Neural crest cell (in vitro differentiated cells): ENCODE results near the gene NR5A2. TPM values are rescaled to one million over a fixed set of nuclear protein-coding genes. Genes with fewer than 3 reads are reported as not detected.

Experiments used
- DNase-seq: peaks from one replicate; pipeline ENCODE4 v3.0.0; 2021; ENCODE audit warnings: low read depth, mixed read lengths, low spot score
- H3K27ac Mint-ChIP-seq: one replicate; pipeline ENCODE4 v1.8.0; 2021; ENCODE audit warnings: mild to moderate bottlenecking, mixed read lengths; ENCODE audit not compliant: unreplicated experiment
- H3K27me3 Mint-ChIP-seq: 2 replicates; pipeline ENCODE4 v1.8.0; 2021; ENCODE audit warnings: low read depth, mild to moderate bottlenecking, mixed read lengths
- H3K36me3 Mint-ChIP-seq: 2 replicates; pipeline ENCODE4 v1.8.0; 2021; ENCODE audit warnings: low read depth, mild to moderate bottlenecking, mixed read lengths
- H3K4me1 Mint-ChIP-seq: 2 replicates; pipeline ENCODE4 v1.8.0; 2021; ENCODE audit warnings: mixed read lengths
- H3K4me3 Mint-ChIP-seq: one replicate; pipeline ENCODE4 v1.8.0; 2021; ENCODE audit warnings: mild to moderate bottlenecking, mixed read lengths
- H3K9me3 Mint-ChIP-seq: 2 replicates; pipeline ENCODE4 v1.8.0; 2021; ENCODE audit warnings: mixed read lengths
- CTCF ChIP-seq: fragments of 200-600 bp; sonication (generic); conservative IDR thresholded peaks from 2 replicates; pipeline ENCODE4 v1.5.0; 2021; ENCODE audit warnings: antibody characterized with exemption, mild to moderate bottlenecking
- total RNA-seq: library from RNA; stranded (reverse); gene quantifications from 2 replicates; pipeline ENCODE4 v1.2.1, GENCODE V29; 2021

Gene NR5A2
- total RNA-seq, 1 donor from 2014 or later, result not detected

- Mint-ChIP-seq H3K27me3 (peaks cover 69% of the 10 kb centered on the region), H3K4me1 (peaks cover 25% of the 10 kb centered on the region), H3K27ac (no peak overlapping the region), H3K4me3 (peak overlapping the region; percentile 36), H3K9me3 (no peaks in the 10 kb centered on the region), H3K36me3 (no peaks in the 10 kb centered on the region)
- TF ChIP-seq CTCF, result no peak
- DNase-seq, result no peak
Observed at GRCh38 chr1:200042552-200043335, 15.2 kb downstream of the NR5A2 start.

- Mint-ChIP-seq H3K4me1 (peaks cover 24% of the 10 kb centered on the region), H3K9me3 (no peaks in the 10 kb centered on the region), H3K27me3 (peaks cover 73% of the 10 kb centered on the region), H3K27ac (no peak overlapping the region), H3K4me3 (peak overlapping the region; percentile 36), H3K36me3 (no peaks in the 10 kb centered on the region)
- TF ChIP-seq CTCF, result no peak
- no peak for DNase-seq
Observed at GRCh38 chr1:200043336-200043668, 15.8 kb downstream of the NR5A2 start.

- no peak overlapping the region for H3K4me3 Mint-ChIP-seq
- no peaks in the 10 kb centered on the region for H3K9me3 Mint-ChIP-seq
- no peaks in the 10 kb centered on the region for H3K36me3 Mint-ChIP-seq
- no peak for DNase-seq
- peaks cover 14% of the 10 kb centered on the region for H3K4me1 Mint-ChIP-seq
- no peak for TF ChIP-seq CTCF
- no peak overlapping the region for H3K27ac Mint-ChIP-seq
- peaks cover 71% of the 10 kb centered on the region for H3K27me3 Mint-ChIP-seq
Observed at GRCh38 chr1:200046115-200046514, 18.6 kb downstream of the NR5A2 start.

GRCh38 chr1:200048244-200048643 is 20.7 kb downstream of the NR5A2 start:
- TF ChIP-seq CTCF, result no peak
- H3K27ac Mint-ChIP-seq, result no peak overlapping the region
- peaks cover 57% of the 10 kb centered on the region for H3K27me3 Mint-ChIP-seq
- H3K4me3 Mint-ChIP-seq, result no peak overlapping the region
- H3K36me3 Mint-ChIP-seq, result no peaks in the 10 kb centered on the region
- DNase-seq, result no peak
- H3K9me3 Mint-ChIP-seq, result no peaks in the 10 kb centered on the region
- H3K4me1 Mint-ChIP-seq, result peaks cover 7% of the 10 kb centered on the region

GRCh38 chr1:200049810-200050209 is 22.3 kb downstream of the NR5A2 start:
- no peaks in the 10 kb centered on the region for H3K9me3 Mint-ChIP-seq
- no peak overlapping the region for H3K27ac Mint-ChIP-seq
- no peaks in the 10 kb centered on the region for H3K36me3 Mint-ChIP-seq
- peaks cover 11% of the 10 kb centered on the region for H3K4me1 Mint-ChIP-seq
- peaks cover 48% of the 10 kb centered on the region for H3K27me3 Mint-ChIP-seq
- no peak for DNase-seq
- H3K4me3 Mint-ChIP-seq, result no peak overlapping the region
- TF ChIP-seq CTCF, result no peak
